Stimulated activated memory B cell treated with anti-CD40 and anti-IgM and Interleukin-4, amounts not matched to agents 10 μg/mL and 1 μg/mL and 100 μg/mL, for 72 hours (primary cell): ENCODE results near the gene DCHS1.

Source experiments
- ATAC-seq: fragments of 150-1000 bp; cut with Tn5 transposase; 2 replicates; pipeline ENCODE4 v1.10.0; 2021
- H3K27ac Mint-ChIP-seq: one replicate; pipeline ENCODE4 v1.8.0; 2022; ENCODE audit warnings: mild to moderate bottlenecking, mixed read lengths
- H3K27me3 Mint-ChIP-seq: one replicate; pipeline ENCODE4 v1.8.0; 2022; ENCODE audit warnings: mixed read lengths
- H3K36me3 Mint-ChIP-seq: one replicate; pipeline ENCODE4 v1.8.0; 2022; ENCODE audit warnings: mixed read lengths
- H3K4me1 Mint-ChIP-seq: one replicate; pipeline ENCODE4 v1.8.0; 2022; ENCODE audit warnings: mixed read lengths
- H3K4me3 Mint-ChIP-seq: one replicate; pipeline ENCODE4 v1.8.0; 2022; ENCODE audit warnings: mild to moderate bottlenecking, moderate library complexity, mixed read lengths
- H3K9me3 Mint-ChIP-seq: one replicate; pipeline ENCODE4 v1.8.0; 2022; ENCODE audit warnings: mixed read lengths

The DCHS1 gene

DNA sequence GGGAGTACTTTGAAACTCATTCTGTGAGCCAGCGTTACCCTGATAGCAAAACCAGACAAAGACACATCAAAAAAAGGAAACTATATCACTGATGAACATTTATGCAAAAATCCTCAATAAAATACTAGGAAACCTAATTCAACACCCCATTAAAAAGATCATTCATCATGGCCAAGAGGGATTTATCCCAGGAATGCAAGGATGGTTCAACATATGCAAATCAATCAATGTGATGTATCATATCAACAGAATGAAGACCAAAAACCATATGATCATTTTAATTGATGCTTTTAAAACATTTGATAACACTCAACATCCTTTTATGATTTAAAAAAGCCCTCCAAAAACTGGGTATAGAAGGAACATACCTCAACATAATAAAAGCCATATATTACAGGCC is 72.0 kb downstream of the DCHS1 start:
- H3K27me3 Mint-ChIP-seq: no peaks in the 10 kb centered on the region
- no peak overlapping the region for H3K27ac Mint-ChIP-seq
- H3K9me3 Mint-ChIP-seq: peaks cover 16% of the 10 kb centered on the region
- peaks cover 6% of the 10 kb centered on the region for H3K4me1 Mint-ChIP-seq
- peaks cover 82% of the 10 kb centered on the region for H3K36me3 Mint-ChIP-seq
- no peak overlapping the region for H3K4me3 Mint-ChIP-seq
- no peak for ATAC-seq

DNA sequence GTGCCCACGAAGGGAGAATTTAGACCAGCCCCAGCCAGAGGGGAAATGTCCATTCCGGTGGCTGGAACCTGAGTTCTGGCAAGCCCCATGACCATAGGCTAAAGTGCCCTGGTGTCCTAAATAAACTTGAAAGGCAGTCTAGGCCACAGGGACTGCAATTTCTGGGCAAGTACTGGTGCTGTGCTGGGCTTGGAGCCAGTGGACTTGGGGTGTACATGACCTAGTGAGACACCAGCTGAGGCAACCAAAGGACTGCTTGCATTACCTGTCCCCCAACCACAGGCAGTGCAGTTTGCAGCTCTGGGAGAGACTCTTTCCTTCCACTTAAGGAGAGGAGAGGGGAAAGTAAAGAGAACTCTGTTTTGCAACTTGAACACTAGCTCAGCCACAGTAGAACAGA is 75.9 kb downstream of the DCHS1 start:
- peaks cover 61% of the 10 kb centered on the region for H3K36me3 Mint-ChIP-seq
- peaks cover 12% of the 10 kb centered on the region for H3K4me1 Mint-ChIP-seq
- peaks cover 15% of the 10 kb centered on the region for H3K9me3 Mint-ChIP-seq
- H3K4me3 Mint-ChIP-seq: no peak overlapping the region
- H3K27ac Mint-ChIP-seq: no peak overlapping the region
- no peaks in the 10 kb centered on the region for H3K27me3 Mint-ChIP-seq
- ATAC-seq: no peak

DNA sequence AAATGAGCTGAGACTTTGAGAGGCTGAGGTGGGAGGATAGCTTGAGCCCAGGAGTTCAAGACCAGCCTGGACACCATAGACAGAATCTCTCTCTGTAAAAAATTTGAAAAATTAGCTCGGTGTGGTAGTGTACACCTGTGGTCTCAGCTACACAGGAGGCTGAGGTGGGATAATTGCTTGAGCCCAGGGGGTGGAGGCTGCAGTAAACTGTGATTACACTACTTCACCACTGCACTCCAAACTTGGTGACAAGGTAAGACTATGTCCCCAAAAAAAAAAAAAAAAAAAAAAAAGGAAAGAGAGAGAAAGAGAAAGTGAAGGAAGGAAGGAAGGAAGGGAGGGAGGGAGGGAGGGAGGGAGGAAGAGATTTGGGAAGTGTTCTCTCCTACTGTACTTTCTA is 77.5 kb downstream of the DCHS1 start:
- Mint-ChIP-seq H3K9me3 (peaks cover 7% of the 10 kb centered on the region), H3K36me3 (peaks cover 52% of the 10 kb centered on the region), H3K27me3 (no peaks in the 10 kb centered on the region), H3K4me3 (no peak overlapping the region), H3K27ac (no peak overlapping the region), H3K4me1 (peaks cover 12% of the 10 kb centered on the region)
- no peak for ATAC-seq

DNA sequence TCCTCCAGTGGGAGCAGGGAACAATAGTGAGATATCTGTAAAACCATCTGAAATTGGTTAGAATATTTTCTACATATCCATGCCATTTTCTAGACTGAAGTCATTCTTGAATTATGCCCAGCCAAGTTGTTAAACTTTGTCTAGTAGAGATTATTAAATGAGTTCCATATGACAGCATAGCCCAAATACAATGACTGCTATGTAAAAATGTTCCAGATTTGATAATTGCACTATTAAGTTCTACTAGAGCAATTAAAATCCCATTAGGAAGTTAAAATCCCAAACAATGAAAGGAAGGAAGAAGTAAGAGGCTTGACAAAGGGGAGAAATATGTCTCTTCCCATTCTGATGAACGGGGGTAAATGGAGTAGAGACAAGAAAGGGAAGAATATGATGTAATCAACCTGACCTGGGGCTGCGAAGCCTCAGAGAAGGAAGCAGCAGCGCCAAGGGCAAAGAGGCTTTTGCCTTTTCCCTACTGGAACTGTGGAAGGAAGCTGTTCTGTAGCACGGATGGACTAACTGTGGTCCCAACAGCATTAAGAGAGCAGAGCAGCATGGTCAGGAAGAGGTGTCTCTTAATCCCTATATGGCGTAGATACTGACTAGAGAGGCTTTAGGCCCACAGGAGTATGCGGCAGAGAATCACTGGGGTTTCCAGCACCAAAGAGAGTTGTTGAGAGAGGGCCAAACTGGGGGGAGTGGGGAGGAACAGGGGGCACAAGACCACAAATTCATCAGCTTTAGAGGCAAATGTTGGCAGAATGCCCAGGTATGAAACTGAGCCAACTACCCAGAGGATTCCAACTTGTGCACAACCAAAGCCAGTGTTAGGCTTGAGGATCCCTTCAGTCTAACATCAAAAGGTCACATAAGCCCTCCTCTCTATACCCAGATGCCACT is 78.9 kb downstream of the DCHS1 start:
- Mint-ChIP-seq H3K4me1 (peaks cover 6% of the 10 kb centered on the region), H3K27ac (no peak overlapping the region), H3K4me3 (no peak overlapping the region), H3K27me3 (no peaks in the 10 kb centered on the region), H3K9me3 (no peaks in the 10 kb centered on the region), H3K36me3 (peaks cover 51% of the 10 kb centered on the region)
- ATAC-seq: no peak

DNA sequence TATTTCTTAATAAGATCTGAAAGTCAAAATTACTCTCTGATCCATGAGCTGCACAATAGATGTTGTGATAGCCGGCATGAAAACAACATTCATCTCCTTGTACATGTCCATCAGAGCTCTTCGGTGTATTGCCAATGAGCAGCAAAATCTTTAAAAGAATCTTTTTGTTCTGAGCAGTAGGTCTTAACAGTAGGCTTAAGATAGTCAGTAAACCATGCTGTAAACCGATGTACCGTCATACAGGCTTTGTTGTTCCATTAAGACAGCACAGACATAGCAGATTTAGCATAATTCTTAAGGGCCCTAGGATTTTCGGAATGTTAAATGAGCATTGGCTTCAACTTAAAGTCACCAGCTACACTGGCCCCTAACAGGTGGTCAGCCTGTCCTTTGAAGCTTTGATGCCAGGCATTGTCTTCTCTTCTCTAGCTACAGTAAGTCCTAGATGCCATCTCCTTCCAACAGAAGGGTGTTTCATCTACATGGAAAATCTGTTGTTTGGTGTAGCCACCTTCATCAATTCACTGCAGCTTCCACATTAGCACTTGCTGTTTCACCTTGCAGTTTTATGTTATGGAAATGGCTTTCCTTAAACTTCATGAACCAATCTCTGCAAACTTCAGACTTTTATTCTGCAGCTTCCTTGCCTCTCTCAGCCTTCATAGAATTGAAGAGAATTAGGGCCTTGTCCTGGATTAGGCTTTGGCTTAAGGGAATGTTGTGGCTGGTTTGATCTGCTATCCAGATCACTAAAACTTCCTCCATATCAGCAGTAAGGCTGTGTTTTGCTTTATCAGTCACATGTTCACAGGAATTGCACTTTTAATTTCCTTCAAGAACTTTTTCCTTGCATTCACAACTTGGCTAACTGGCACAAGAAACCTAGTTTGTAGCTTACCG is 80.5 kb downstream of the DCHS1 start:
- Mint-ChIP-seq H3K27me3 (no peaks in the 10 kb centered on the region), H3K9me3 (no peaks in the 10 kb centered on the region), H3K36me3 (peaks cover 47% of the 10 kb centered on the region), H3K4me3 (no peak overlapping the region), H3K4me1 (peaks cover 6% of the 10 kb centered on the region), H3K27ac (no peak overlapping the region)
- no peak for ATAC-seq

DNA sequence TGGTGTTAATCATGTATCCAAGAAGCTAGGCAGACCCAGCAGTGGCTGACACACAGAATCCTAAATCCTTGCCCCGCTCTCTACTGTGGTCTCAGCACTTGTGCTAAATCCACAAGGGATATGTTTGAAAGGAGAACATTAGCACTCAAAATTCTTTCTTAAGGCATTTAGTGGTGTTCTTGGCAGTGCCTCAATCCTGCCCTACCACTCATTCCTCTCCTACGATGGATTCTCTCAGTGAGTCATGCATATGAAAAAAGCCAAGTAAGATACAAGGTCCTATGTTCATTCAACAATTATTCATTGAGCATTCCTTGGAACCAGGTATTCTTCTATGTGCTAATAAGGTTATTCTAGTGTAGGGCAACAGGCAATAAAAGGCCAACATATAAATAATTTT is 83.4 kb downstream of the DCHS1 start:
- Mint-ChIP-seq H3K4me1 (peaks cover 5% of the 10 kb centered on the region), H3K9me3 (no peaks in the 10 kb centered on the region), H3K36me3 (peaks cover 53% of the 10 kb centered on the region), H3K27ac (no peak overlapping the region), H3K27me3 (no peaks in the 10 kb centered on the region), H3K4me3 (no peak overlapping the region)
- no peak for ATAC-seq

DNA sequence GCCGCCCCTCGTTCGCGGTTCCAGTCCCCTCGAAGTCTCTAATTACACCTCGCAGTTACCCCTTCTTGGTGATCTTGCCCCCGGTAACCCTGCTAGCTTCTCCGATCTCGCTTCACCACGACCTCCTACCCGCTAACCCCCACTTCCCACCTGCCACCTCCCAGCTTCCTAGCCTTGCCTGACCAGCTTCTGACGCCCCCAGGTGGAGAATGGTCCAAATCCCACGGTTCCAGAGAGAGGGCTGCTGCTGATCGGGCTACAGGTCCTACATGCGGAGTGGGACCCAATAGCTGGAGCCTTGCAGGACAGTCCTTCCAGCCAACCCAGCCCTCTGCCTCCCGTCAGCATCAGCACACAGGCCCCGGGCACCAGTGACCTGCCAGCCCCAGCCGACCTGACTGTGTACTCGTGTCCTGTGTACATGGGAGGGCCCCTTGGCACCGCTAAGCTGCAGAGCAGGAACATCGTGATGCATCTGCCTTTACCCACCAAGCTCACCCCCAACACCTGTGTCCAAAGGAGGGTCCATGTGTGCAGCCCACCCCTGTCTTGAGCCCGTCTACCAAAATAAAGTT is 84.1 kb downstream of the DCHS1 start:
- Mint-ChIP-seq H3K27ac (no peak overlapping the region), H3K27me3 (no peaks in the 10 kb centered on the region), H3K36me3 (peaks cover 53% of the 10 kb centered on the region), H3K4me3 (no peak overlapping the region), H3K4me1 (peaks cover 5% of the 10 kb centered on the region), H3K9me3 (no peaks in the 10 kb centered on the region)
- no peak for ATAC-seq
